PC-9 (cell line): ENCODE results near the gene RTL10. TPM values are rescaled to one million over a fixed set of nuclear protein-coding genes. Genes with fewer than 3 reads are reported as not detected.

Experiments used
- BruUV-seq: library from RNA; stranded (reverse); fragments of 400-500 nt; replicated peaks from 2 replicates; lab custom pipeline; 2021; lab: Mats Ljungman, UMichigan
- CTCF ChIA-PET: fragments of 300-600 bp; sonication (Branson Sonifier 250); formaldehyde crosslinking; loops from one replicate; lab custom pipeline; 2022; ENCODE audit warnings: antibody characterized with exemption; lab: Charles Lee
- POLR2A ChIA-PET: fragments of 300-600 bp; sonication (Branson Sonifier 250); formaldehyde crosslinking; loops from one replicate; lab custom pipeline; 2022; ENCODE audit warnings: antibody characterized with exemption; ENCODE audit not compliant: unreplicated experiment; lab: Charles Lee
- DNase-seq, 2 experiments: peaks; one replicate each; pipeline versions ENCODE4 v3.0.0 to v3.0.0-alpha.2; 2015 to 2022; ENCODE audit warnings: mixed read lengths in 1 of 2
- H2AFZ ChIP-seq: fragments of 200-600 bp; sonication (generic); 2 replicates; pipeline ENCODE4 v1.8.1; 2017; ENCODE audit warnings: antibody characterized with exemption
- H3F3A ChIP-seq: fragments of 200-600 bp; sonication (generic); 2 replicates; pipeline ENCODE4 v1.8.1; 2017; ENCODE audit warnings: antibody characterized with exemption, mild to moderate bottlenecking, low read depth; ENCODE audit not compliant: insufficient read depth
- H3K27ac ChIP-seq: fragments of 200-600 bp; sonication (generic); 2 replicates; pipeline ENCODE4 v1.6.1; 2016; ENCODE audit warnings: mixed run types
- H3K27me3 ChIP-seq: fragments of 200-600 bp; sonication (generic); 2 replicates; pipeline ENCODE4 v1.6.1; 2016; ENCODE audit warnings: low read depth, mixed run types; ENCODE audit not compliant: insufficient read depth
- H3K36me3 ChIP-seq: fragments of 200-600 bp; sonication (generic); 2 replicates; pipeline ENCODE4 v1.6.1; 2016; ENCODE audit warnings: low read depth, mixed run types
- H3K4me1 ChIP-seq: fragments of 200-600 bp; sonication (generic); replicated peaks from 2 replicates; pipeline ENCODE4 v1.6.1; 2016; ENCODE audit warnings: mixed run types; ENCODE audit not compliant: insufficient read depth
- H3K4me2 ChIP-seq: fragments of 200-600 bp; sonication (generic); 2 replicates; pipeline ENCODE4 v1.6.1; 2017; ENCODE audit warnings: mixed run types
- H3K4me3 ChIP-seq: fragments of 200-600 bp; sonication (generic); 2 replicates; pipeline ENCODE4 v1.6.1; 2016; ENCODE audit warnings: mixed run types
- H3K79me2 ChIP-seq: fragments of 200-600 bp; sonication (generic); 2 replicates; pipeline ENCODE4 v1.6.1; 2017; ENCODE audit warnings: low read depth, mixed run types
- H3K9me2 ChIP-seq: fragments of 200-600 bp; sonication (generic); 2 replicates; pipeline ENCODE4 v1.8.1; 2017; ENCODE audit warnings: mild to moderate bottlenecking; ENCODE audit not compliant: insufficient read depth
- H3K9me3 ChIP-seq: fragments of 200-600 bp; sonication (generic); 2 replicates; pipeline ENCODE4 v1.8.1; 2016; ENCODE audit warnings: low read depth; ENCODE audit not compliant: insufficient read depth
- H4K20me1 ChIP-seq: fragments of 200-600 bp; sonication (generic); 2 replicates; pipeline ENCODE4 v1.8.1; 2017; ENCODE audit not compliant: insufficient read depth
- EZH2 ChIP-seq: fragments of 200-600 bp; sonication (generic); IDR thresholded peaks from 2 replicates; pipeline ENCODE4 v1.8.0; 2017; ENCODE audit warnings: antibody characterized with exemption, low read depth
- intact Hi-C: fragments of 100-400 bp; cut with micrococcal nuclease; formaldehyde crosslinking; loops from one replicate; pipeline ENCODE4 v1.10.0; 2022; ENCODE audit not compliant: unreplicated experiment
- total RNA-seq: library from RNA; stranded (reverse); gene quantifications from 2 replicates; pipeline ENCODE4 v1.2.3, GENCODE V29; 2021
- TF ChIP-seq, protein P1 (sequence below): fragments of 200-600 bp; sonication (generic); conservative IDR thresholded peaks from 2 replicates; pipeline ENCODE4 v1.6.1; 2017; ENCODE audit warnings: mixed run types, antibody characterized with exemption, mild to moderate bottlenecking, moderate library complexity

The RTL10 gene
- total RNA-seq, 1 experiment from 2014 or later, result 23.5 TPM

- DNase-seq, result peak; percentile 58 to 75
- 0 out of 2 replicates have a peak overlapping the region, but pooled peaks have one; percentile 14 for H3K4me3 ChIP-seq
Observed at GRCh38 chr22:19824212-19824925, 30.3 kb downstream of the RTL10 start.

GRCh38 chr22:19823902-19824211, 30.8 kb downstream of the RTL10 start:
- peaks cover 38% of the 10 kb centered on the region for H3K4me1 ChIP-seq
- H3K9me3 ChIP-seq, result no peaks in the 10 kb centered on the region
- H3K27me3 ChIP-seq, result no peaks in the 10 kb centered on the region
- no peaks in the 10 kb centered on the region for H3K9me2 ChIP-seq
- DNase-seq, result peak; percentile 41 to 81
- H2AFZ ChIP-seq, result no peak overlapping the region
- no peaks in the 10 kb centered on the region for H3K79me2 ChIP-seq
- TF ChIP-seq, protein P1, sequence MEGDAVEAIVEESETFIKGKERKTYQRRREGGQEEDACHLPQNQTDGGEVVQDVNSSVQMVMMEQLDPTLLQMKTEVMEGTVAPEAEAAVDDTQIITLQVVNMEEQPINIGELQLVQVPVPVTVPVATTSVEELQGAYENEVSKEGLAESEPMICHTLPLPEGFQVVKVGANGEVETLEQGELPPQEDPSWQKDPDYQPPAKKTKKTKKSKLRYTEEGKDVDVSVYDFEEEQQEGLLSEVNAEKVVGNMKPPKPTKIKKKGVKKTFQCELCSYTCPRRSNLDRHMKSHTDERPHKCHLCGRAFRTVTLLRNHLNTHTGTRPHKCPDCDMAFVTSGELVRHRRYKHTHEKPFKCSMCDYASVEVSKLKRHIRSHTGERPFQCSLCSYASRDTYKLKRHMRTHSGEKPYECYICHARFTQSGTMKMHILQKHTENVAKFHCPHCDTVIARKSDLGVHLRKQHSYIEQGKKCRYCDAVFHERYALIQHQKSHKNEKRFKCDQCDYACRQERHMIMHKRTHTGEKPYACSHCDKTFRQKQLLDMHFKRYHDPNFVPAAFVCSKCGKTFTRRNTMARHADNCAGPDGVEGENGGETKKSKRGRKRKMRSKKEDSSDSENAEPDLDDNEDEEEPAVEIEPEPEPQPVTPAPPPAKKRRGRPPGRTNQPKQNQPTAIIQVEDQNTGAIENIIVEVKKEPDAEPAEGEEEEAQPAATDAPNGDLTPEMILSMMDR, result no peak
- TF ChIP-seq EZH2, result no peak
- H3F3A ChIP-seq, result peaks cover 32% of the 10 kb centered on the region
- H3K36me3 ChIP-seq, result no peaks in the 10 kb centered on the region
- POLR2A ChIA-PET, result no interaction called here
- BruUV-seq, result no TSS peak
- intact Hi-C loops, result loop anchor here (2.0 kb wide), 1 partner anchor 21 kb away; no protein-coding TSS in a partner anchor
- 0 out of 2 replicates have a peak, but pooled peaks cover 12% of the 10 kb centered on the region for H4K20me1 ChIP-seq
- peak overlapping the region; percentile 68 for H3K4me2 ChIP-seq
- peak overlapping the region; percentile 71 for H3K27ac ChIP-seq
- H3K4me3 ChIP-seq, result no peak overlapping the region
- CTCF ChIA-PET, result no interaction called here

More at GRCh38 chr22:19824212-19824925, 30.3 kb downstream of the RTL10 start:
- H3K9me2 ChIP-seq, result no peaks in the 10 kb centered on the region
- CTCF ChIA-PET, result no interaction called here
- H3K9me3 ChIP-seq, result no peaks in the 10 kb centered on the region
- 0 out of 2 replicates have a peak, but pooled peaks cover 12% of the 10 kb centered on the region for H4K20me1 ChIP-seq
- TF ChIP-seq, protein P1, result no peak
- TF ChIP-seq EZH2, result no peak
- peak overlapping the region; percentile 71 for H3K27ac ChIP-seq
- H3K4me2 ChIP-seq, result peak overlapping the region; percentile 68
- H3K36me3 ChIP-seq, result no peaks in the 10 kb centered on the region
- H3F3A ChIP-seq, result peaks cover 32% of the 10 kb centered on the region
- H3K4me1 ChIP-seq, result peaks cover 38% of the 10 kb centered on the region
- H2AFZ ChIP-seq, result no peak overlapping the region
- POLR2A ChIA-PET, result no interaction called here
- no peaks in the 10 kb centered on the region for H3K79me2 ChIP-seq
- intact Hi-C loops, result loop anchor here (2.0 kb wide), 1 partner anchor 20 kb away; no protein-coding TSS in a partner anchor
- no TSS peak for BruUV-seq
- H3K27me3 ChIP-seq, result no peaks in the 10 kb centered on the region

DNA sequence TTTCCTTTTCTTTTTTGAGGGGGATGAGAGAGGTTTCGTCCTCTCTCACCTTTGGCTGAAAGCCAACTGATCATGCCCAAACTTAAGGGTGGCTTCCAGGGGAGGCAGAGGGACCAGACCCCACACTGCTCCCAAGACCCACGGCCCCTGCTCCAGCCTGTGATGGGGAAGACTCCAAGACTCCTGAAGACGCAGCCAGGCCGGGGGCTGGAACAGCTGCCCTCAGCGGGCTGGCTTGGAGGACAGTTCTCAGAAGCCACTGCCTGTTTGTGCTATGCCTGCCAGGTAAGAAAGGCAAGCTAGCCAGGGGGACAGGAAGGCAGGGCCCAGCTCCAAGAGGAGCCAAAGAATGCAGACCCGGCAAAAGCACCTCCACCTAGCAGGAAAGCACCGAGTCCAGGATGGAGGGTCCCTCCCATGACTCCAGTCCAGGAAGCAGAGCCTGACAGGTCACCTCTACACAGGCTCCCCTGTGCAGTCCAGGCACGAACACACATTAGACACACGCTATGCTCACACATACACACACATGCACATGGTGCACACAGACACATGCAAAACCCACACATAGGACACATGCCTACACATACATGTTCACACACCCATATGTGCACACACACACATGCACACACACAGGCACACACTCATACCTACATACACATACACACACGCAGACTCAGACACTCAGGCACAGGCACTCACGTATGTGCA, 31.3 kb downstream of the RTL10 start:
- Histone ChIP-seq H2AFZ (no peak overlapping the region), H3K9me3 (no peaks in the 10 kb centered on the region), H3F3A (peaks cover 32% of the 10 kb centered on the region), H3K4me3 (no peak overlapping the region), H3K9me2 (no peaks in the 10 kb centered on the region), H3K4me2 (peak overlapping the region; percentile 68), H3K36me3 (no peaks in the 10 kb centered on the region), H3K4me1 (peaks cover 38% of the 10 kb centered on the region), H4K20me1 (0 out of 2 replicates have a peak, but pooled peaks cover 12% of the 10 kb centered on the region), H3K27me3 (no peaks in the 10 kb centered on the region), H3K79me2 (no peaks in the 10 kb centered on the region), H3K27ac (peak overlapping the region; percentile 71)
- DNase-seq, result no peak
- BruUV-seq, result no TSS peak
- POLR2A ChIA-PET, result no interaction called here
- TF ChIP-seq, protein P1, result no peak
- TF ChIP-seq EZH2, result no peak
- intact Hi-C loops, result no loop called here
- CTCF ChIA-PET, result no interaction called here
